ENCODE data around the gene B4GALNT4. TPM values are rescaled to one million over a fixed set of nuclear protein-coding genes. Genes with fewer than 3 reads are reported as not detected.

B4GALNT4 gene
- total RNA-seq, 1 donor from 2014 or later, result 1.9 TPM

GRCh38 chr11:335779-336658, 33.3 kb upstream of the B4GALNT4 start:
- peak; percentile 45 for ATAC-seq
- no peaks in the 10 kb centered on the region for H3K9me3 ChIP-seq
- intact Hi-C loops (cut with DNase I), result no loop called here
- no peak for DNase-seq
- H3K27ac ChIP-seq, result peak overlapping the region; percentile 73
- TF ChIP-seq, protein P1, sequence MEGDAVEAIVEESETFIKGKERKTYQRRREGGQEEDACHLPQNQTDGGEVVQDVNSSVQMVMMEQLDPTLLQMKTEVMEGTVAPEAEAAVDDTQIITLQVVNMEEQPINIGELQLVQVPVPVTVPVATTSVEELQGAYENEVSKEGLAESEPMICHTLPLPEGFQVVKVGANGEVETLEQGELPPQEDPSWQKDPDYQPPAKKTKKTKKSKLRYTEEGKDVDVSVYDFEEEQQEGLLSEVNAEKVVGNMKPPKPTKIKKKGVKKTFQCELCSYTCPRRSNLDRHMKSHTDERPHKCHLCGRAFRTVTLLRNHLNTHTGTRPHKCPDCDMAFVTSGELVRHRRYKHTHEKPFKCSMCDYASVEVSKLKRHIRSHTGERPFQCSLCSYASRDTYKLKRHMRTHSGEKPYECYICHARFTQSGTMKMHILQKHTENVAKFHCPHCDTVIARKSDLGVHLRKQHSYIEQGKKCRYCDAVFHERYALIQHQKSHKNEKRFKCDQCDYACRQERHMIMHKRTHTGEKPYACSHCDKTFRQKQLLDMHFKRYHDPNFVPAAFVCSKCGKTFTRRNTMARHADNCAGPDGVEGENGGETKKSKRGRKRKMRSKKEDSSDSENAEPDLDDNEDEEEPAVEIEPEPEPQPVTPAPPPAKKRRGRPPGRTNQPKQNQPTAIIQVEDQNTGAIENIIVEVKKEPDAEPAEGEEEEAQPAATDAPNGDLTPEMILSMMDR (IDR thresholded peaks at IDR 0.05), result no peak
- H3K4me3 ChIP-seq, result no peak overlapping the region
- no peaks in the 10 kb centered on the region for H3K27me3 ChIP-seq
- peaks cover 16% of the 10 kb centered on the region for H3K4me1 ChIP-seq
- no peaks in the 10 kb centered on the region for H3K36me3 ChIP-seq

DNA sequence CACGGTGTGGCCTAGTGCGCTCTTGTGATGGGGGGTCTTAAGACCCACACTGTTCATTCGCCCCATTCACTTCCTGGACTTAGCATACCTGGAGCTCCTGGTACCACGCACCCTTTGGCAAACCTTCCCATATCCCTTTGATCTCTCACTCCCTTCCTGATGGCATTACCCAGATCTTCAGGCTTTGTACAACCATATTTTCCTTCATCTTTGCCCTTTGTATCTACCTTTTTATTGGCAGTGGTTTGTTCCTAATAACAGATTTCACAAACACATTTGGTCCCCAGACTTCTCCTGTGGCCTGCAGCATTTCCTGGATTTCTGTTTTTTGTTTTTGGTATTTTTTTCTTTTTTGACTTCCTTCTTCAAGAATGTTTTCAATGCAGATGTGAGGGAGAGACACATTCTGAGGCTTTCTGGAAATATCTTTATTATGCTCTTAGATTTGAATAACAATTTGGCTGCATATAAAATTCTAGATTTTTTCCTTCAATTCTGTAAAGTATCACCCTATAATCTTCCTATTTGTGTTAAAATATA, 32.6 kb upstream of the B4GALNT4 start:
- Histone ChIP-seq H3K9me3 (no peaks in the 10 kb centered on the region), H3K4me1 (peaks cover 16% of the 10 kb centered on the region), H3K4me3 (no peak overlapping the region), H3K36me3 (no peaks in the 10 kb centered on the region), H3K27ac (peak overlapping the region; percentile 73), H3K27me3 (no peaks in the 10 kb centered on the region)
- DNase-seq, result no peak
- no peak for ATAC-seq
- TF ChIP-seq, protein P1 (IDR thresholded peaks at IDR 0.05), result no peak
- intact Hi-C loops (cut with DNase I), result no loop called here

DNA sequence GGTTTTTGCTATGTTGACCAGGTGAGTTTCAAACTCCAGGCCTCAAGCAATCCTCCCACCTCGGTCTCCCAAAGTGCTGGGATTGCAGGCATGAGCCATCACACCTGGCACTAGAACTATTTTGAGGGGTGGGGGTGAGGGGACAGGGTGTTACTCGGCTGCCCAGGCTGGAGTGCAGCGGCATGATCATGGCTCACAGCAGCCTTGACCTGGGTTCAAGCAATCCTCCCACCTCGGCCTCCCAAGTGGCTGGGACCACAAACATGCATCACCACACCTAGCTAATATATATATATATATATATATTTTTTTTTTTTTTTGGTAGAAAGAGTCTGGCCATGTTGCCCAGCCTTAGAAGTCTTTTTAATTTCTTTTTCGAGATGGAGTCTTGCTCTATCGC, 31.6 kb upstream of the B4GALNT4 start:
- Histone ChIP-seq H3K4me3 (no peak overlapping the region), H3K27me3 (no peaks in the 10 kb centered on the region), H3K9me3 (no peaks in the 10 kb centered on the region), H3K27ac (no peak overlapping the region), H3K36me3 (no peaks in the 10 kb centered on the region), H3K4me1 (peaks cover 22% of the 10 kb centered on the region)
- intact Hi-C loops (cut with DNase I), result no loop called here
- TF ChIP-seq, protein P1 (IDR thresholded peaks at IDR 0.05), result no peak
- DNase-seq (no peak), ATAC-seq (no peak)

DNA sequence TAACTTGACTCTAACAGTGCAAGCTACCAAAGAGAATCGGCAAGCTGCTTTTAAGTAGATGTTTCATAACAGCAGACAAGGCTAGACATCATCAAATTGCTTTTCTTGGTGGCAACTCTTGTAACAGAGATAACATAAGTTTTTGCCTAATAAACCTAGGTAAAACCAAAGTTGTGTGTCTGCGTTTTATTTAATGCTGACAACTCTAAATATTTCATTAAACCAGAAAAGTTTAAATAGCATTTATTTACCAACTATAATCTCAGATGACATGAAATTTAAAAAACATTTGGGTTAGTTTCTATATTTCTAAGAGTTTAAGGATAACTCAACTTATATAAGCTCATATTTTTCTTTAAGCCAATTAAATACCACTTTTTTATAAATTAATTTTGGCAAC, 29.3 kb upstream of the B4GALNT4 start:
- H3K4me3 ChIP-seq, result no peak overlapping the region
- DNase-seq (no peak), ATAC-seq (no peak)
- H3K9me3 ChIP-seq, result no peaks in the 10 kb centered on the region
- H3K27ac ChIP-seq, result no peak overlapping the region
- intact Hi-C loops (cut with DNase I), result no loop called here
- no peaks in the 10 kb centered on the region for H3K36me3 ChIP-seq
- H3K27me3 ChIP-seq, result no peaks in the 10 kb centered on the region
- peaks cover 22% of the 10 kb centered on the region for H3K4me1 ChIP-seq
- TF ChIP-seq, protein P1 (IDR thresholded peaks at IDR 0.05), result no peak

- no peaks in the 10 kb centered on the region for H3K9me3 ChIP-seq
- H3K4me1 ChIP-seq, result peaks cover 17% of the 10 kb centered on the region
- no peak for ATAC-seq
- no peak overlapping the region for H3K4me3 ChIP-seq
- no peaks in the 10 kb centered on the region for H3K27me3 ChIP-seq
- H3K27ac ChIP-seq, result no peak overlapping the region
- TF ChIP-seq, protein P1 (IDR thresholded peaks at IDR 0.05), result no peak
- DNase-seq, result no peak
- H3K36me3 ChIP-seq, result no peaks in the 10 kb centered on the region
- intact Hi-C loops (cut with DNase I), result no loop called here
These were observed 28.5 kb upstream of the B4GALNT4 start for GRCh38 chr11:340539-341512.
